Measurements from ENCODE around the gene SETD7. TPM values are rescaled to one million over a fixed set of nuclear protein-coding genes. Genes with fewer than 3 reads are reported as not detected.

Gene SETD7
- total RNA-seq (2014; rRNA removed; shearing (Covaris generic); ENCODE audit: low replicate concordance), result 43.5 and 59.4 TPM in 2 replicates

DNA sequence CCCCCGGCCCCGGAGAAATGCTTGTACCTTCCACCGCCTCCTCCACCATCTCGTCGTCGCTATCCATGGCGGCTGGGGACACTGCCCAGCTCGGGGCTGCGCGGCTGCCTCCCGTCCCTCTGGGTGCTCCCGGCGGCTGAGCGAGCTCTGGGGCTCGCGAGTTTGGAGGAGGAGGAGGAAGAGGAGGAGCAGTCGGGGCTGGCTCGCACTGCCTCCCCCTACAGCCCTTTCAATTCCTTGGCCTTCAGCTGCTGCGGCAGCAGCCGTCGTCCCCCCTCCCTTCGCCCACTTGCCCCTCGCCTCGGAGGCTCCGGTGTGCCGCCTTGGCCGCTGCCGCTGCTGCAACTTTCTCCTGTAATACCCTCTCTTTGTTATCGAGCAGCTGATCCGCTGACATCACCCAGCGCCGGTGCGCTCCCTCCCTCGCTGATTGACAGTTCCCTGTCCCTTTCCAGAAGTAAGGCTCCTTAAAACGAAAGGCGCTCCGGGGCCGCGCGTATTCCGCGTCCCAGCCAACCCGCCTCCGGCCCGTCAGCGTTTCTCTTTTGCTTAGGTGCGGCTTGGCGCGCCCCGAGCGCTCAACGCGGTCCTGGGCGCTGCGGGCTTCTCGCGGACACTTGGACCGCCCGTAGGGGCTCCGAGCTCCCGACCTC is at the start of gene SETD7:
SETD7 (minus strand) TSS at position 149 of the 653 bp plus-strand sequence; CDS start at position 67, 82 bp downstream.
- no peaks in the 10 kb centered on the region for H3K9me2 ChIP-seq (replicated peaks; ENCODE audit: insufficient read depth, low read length)
- peak; percentile 90 for DNase-seq
- no peaks in the 10 kb centered on the region for H3K9me3 ChIP-seq (ENCODE audit: low read length)
- peak within 1 kb of the TSS; percentile 10; the same call in 1 of the 2 replicates for H2AFZ ChIP-seq (ENCODE audit: low read length)
- peak within 1 kb of the TSS; percentile 89 for H3K27ac ChIP-seq (ENCODE audit: low read length)
- peak within 1 kb of the TSS; percentile 91 for H3K9ac ChIP-seq (ENCODE audit: low read length)
- H3K36me3 ChIP-seq (ENCODE audit: insufficient read depth, low read length), result 0 out of 2 replicates have a peak, but pooled peaks cover 8% of the 10 kb centered on the region
- peak within 1 kb of the TSS; percentile 77 for H3K4me3 ChIP-seq (ENCODE audit: low read length)
- H3K27me3 ChIP-seq (ENCODE audit: low read length), result no peaks in the 10 kb centered on the region
- peaks cover 48% of the 10 kb centered on the region for H3K79me2 ChIP-seq (ENCODE audit: low read length)
- peak within 1 kb of the TSS; percentile 94 for H3K4me2 ChIP-seq (ENCODE audit: low read depth, low read length, poor library complexity, severe bottlenecking)
- H4K20me1 ChIP-seq (ENCODE audit: insufficient read depth, low read depth, low read length), result peaks cover 28% of the 10 kb centered on the region; the same call in 1 of the 2 replicates
- peaks cover 79% of the 10 kb centered on the region for H3K4me1 ChIP-seq (ENCODE audit: low read length)

DNA sequence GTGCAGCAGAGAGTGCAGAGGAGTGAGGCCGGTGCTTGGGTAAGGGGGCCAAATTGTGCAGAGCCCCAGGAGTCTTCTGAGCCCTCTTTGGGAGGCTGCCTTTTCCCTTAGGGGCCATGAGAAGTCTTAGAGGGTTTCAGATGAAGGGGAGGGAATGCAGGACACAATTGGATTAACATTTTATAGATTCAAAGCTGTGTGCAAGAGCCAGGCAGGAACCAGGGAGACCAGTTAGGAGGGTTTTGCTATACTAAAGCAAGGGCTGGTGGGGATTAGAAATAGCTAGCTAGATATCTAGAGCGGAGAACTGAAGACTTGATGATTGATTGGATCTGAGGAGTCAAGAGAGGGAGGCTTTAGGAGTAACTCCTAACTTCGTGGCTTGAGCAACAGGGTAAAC is 49.5 kb upstream of the SETD7 start:
- H3K79me2 ChIP-seq (ENCODE audit: low read length), result no peaks in the 10 kb centered on the region
- no peaks in the 10 kb centered on the region for H3K36me3 ChIP-seq (ENCODE audit: insufficient read depth, low read length)
- no peaks in the 10 kb centered on the region for H3K9me2 ChIP-seq (replicated peaks; ENCODE audit: insufficient read depth, low read length)
- no peak overlapping the region for H3K27ac ChIP-seq (ENCODE audit: low read length)
- no peaks in the 10 kb centered on the region for H4K20me1 ChIP-seq (ENCODE audit: insufficient read depth, low read depth, low read length)
- peak overlapping the region; percentile 66 for H3K4me2 ChIP-seq (ENCODE audit: low read depth, low read length, poor library complexity, severe bottlenecking)
- no peak overlapping the region for H3K9ac ChIP-seq (ENCODE audit: low read length)
- DNase-seq, result no peak
- H3K4me3 ChIP-seq (ENCODE audit: low read length), result no peak overlapping the region
- H2AFZ ChIP-seq (ENCODE audit: low read length), result no peak overlapping the region
- H3K9me3 ChIP-seq (ENCODE audit: low read length), result no peaks in the 10 kb centered on the region
- H3K4me1 ChIP-seq (ENCODE audit: low read length), result peaks cover 22% of the 10 kb centered on the region
- no peaks in the 10 kb centered on the region for H3K27me3 ChIP-seq (ENCODE audit: low read length)

DNA sequence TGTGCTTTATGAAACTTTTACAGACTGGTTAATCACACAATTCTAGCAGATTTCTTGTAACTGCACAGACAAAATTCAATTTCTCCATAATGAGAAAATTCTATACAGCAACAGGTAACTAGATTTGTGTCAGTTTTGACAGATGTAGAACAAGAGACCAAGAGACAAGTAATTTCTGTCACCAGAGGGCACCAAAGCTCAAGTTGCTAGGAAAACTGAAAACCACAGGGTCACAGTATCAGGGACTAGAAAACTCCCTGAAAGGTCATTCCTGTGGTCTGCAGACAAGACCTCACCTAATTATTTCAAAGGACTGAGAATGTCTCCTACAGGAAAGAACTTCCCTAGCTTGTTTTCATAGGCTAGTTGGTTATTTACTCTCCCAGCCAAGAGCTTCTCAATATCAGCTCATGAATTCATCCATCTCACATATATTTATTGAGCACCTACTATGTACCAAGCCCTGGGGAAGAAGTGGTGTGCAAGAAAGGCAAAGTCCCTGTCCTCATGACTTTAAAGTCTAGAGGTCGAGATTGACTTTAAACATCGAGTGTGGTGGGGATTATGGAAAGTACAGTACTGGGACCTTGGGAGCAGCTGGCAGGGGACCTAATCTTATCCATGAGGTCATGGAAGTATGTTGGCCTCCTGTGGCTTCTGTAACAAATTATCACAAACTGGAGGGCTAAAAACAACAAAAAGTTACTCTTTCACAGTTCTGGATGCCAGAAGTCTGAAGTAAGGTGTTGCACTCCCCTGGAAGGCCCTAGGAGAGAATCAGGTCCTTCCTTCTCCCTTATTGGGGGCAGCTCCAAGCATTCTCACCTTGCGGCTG is 47.8 kb upstream of the SETD7 start:
- no peak overlapping the region for H2AFZ ChIP-seq (ENCODE audit: low read length)
- no peaks in the 10 kb centered on the region for H3K79me2 ChIP-seq (ENCODE audit: low read length)
- H4K20me1 ChIP-seq (ENCODE audit: insufficient read depth, low read depth, low read length), result no peaks in the 10 kb centered on the region
- H3K4me1 ChIP-seq (ENCODE audit: low read length), result peaks cover 22% of the 10 kb centered on the region
- no peak overlapping the region for H3K9ac ChIP-seq (ENCODE audit: low read length)
- H3K27me3 ChIP-seq (ENCODE audit: low read length), result no peaks in the 10 kb centered on the region
- no peaks in the 10 kb centered on the region for H3K9me2 ChIP-seq (replicated peaks; ENCODE audit: insufficient read depth, low read length)
- peak; percentile 82 for DNase-seq
- no peak overlapping the region for H3K4me3 ChIP-seq (ENCODE audit: low read length)
- H3K4me2 ChIP-seq (ENCODE audit: low read depth, low read length, poor library complexity, severe bottlenecking), result no peak overlapping the region
- no peaks in the 10 kb centered on the region for H3K9me3 ChIP-seq (ENCODE audit: low read length)
- no peaks in the 10 kb centered on the region for H3K36me3 ChIP-seq (ENCODE audit: insufficient read depth, low read length)
- no peak overlapping the region for H3K27ac ChIP-seq (ENCODE audit: low read length)

DNA sequence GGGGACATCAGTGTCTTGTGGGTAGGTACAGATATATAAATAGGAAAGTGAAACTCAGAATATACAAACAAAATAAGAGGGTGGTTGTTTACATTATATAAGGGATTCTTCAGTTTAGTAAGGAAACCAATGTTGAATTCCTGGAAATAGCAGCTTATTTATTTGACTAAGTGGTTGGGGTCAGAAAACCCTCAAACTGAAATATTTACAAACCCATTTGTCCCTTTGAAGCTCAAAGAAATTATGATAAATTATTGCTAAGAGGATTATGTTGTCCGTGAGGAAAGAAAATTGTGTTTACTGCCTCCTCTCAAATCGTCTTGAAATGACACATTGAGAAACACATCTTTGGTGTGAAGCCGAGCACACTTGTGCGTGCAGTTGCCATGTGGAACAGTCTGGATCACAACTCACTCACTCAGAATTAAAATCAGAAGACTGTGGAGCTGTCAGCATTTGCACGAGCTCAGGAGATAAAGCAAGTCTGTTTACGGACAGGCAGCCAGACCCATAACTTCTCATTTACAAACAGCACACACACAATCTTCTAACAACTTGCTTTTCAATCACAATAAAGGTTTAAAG is 46.8 kb upstream of the SETD7 start:
- H3K79me2 ChIP-seq (ENCODE audit: low read length), result no peaks in the 10 kb centered on the region
- H3K27ac ChIP-seq (ENCODE audit: low read length), result no peak overlapping the region
- H3K36me3 ChIP-seq (ENCODE audit: insufficient read depth, low read length), result no peaks in the 10 kb centered on the region
- no peaks in the 10 kb centered on the region for H3K9me2 ChIP-seq (replicated peaks; ENCODE audit: insufficient read depth, low read length)
- H3K9me3 ChIP-seq (ENCODE audit: low read length), result no peaks in the 10 kb centered on the region
- no peak for DNase-seq
- H3K4me1 ChIP-seq (ENCODE audit: low read length), result peaks cover 21% of the 10 kb centered on the region
- no peaks in the 10 kb centered on the region for H4K20me1 ChIP-seq (ENCODE audit: insufficient read depth, low read depth, low read length)
- no peak overlapping the region for H2AFZ ChIP-seq (ENCODE audit: low read length)
- H3K9ac ChIP-seq (ENCODE audit: low read length), result no peak overlapping the region
- no peak overlapping the region for H3K4me2 ChIP-seq (ENCODE audit: low read depth, low read length, poor library complexity, severe bottlenecking)
- H3K4me3 ChIP-seq (ENCODE audit: low read length), result no peak overlapping the region
- H3K27me3 ChIP-seq (ENCODE audit: low read length), result no peaks in the 10 kb centered on the region

DNA sequence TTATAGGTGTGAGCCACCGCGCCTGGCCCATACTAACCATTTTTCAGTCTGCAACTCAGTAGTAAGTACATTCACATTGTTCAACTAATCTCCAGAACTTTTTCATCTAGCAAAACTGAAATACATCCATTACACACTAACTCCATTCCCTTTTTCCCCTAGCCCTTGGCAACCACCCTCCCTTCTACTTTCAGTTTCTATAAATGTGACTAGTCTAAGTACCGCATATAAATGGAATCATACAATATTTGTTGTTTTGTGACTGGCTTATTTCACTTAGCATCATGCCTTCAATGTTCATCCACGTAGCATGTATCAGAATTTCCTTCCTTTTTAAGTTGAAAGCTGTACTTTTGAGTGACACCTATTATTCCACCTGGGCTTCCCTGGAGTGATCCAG is 44.6 kb upstream of the SETD7 start:
- H3K27ac ChIP-seq (ENCODE audit: low read length), result no peak overlapping the region
- no peaks in the 10 kb centered on the region for H3K9me3 ChIP-seq (ENCODE audit: low read length)
- no peaks in the 10 kb centered on the region for H3K36me3 ChIP-seq (ENCODE audit: insufficient read depth, low read length)
- no peaks in the 10 kb centered on the region for H4K20me1 ChIP-seq (ENCODE audit: insufficient read depth, low read depth, low read length)
- DNase-seq, result no peak
- H2AFZ ChIP-seq (ENCODE audit: low read length), result no peak overlapping the region
- no peaks in the 10 kb centered on the region for H3K4me1 ChIP-seq (ENCODE audit: low read length)
- H3K27me3 ChIP-seq (ENCODE audit: low read length), result no peaks in the 10 kb centered on the region
- no peaks in the 10 kb centered on the region for H3K79me2 ChIP-seq (ENCODE audit: low read length)
- H3K4me3 ChIP-seq (ENCODE audit: low read length), result no peak overlapping the region
- no peaks in the 10 kb centered on the region for H3K9me2 ChIP-seq (replicated peaks; ENCODE audit: insufficient read depth, low read length)
- no peak overlapping the region for H3K9ac ChIP-seq (ENCODE audit: low read length)
- no peak overlapping the region for H3K4me2 ChIP-seq (ENCODE audit: low read depth, low read length, poor library complexity, severe bottlenecking)

DNA sequence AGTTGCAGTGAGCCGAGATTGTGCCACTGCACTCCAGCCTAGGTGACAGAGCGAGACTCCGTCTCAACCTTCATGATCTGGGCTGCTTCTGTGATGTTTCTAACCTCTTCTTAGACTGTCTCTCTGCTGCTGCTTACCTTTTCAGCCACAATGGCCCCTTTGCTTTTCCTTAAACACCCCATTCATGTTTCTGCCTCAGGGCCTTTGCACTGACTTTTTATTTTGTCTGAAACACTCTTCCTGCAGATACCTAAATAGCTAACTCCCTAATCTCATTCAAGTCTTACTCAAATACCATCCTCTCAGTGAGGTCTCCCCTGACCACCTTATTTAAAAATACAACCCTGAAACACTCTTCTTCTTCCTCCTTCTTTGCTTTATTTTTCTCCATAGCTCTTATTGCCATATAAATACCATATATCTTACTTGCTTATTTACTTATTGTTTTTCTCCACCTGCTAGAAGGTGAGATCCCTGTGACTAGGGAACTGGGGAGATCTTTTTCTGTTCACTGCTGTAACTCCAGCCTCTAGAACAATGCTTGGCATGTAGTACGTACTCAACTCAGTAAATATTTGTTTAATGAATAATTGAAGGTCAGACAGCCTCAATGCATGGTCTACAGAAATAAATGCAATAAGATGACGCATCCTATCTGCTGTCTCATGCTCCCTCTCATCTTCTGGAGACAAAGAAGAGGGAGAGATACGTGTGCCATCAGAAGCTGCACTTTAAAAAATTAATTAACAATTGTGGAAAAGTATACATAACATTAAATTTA is 43.8 kb upstream of the SETD7 start:
- Histone ChIP-seq H2AFZ (ENCODE audit: low read length) (no peak overlapping the region), H3K9ac (ENCODE audit: low read length) (no peak overlapping the region), H3K36me3 (ENCODE audit: insufficient read depth, low read length) (no peaks in the 10 kb centered on the region), H3K4me3 (ENCODE audit: low read length) (no peak overlapping the region), H3K79me2 (ENCODE audit: low read length) (no peaks in the 10 kb centered on the region), H3K9me2 (replicated peaks; ENCODE audit: insufficient read depth, low read length) (no peaks in the 10 kb centered on the region), H3K27me3 (ENCODE audit: low read length) (no peaks in the 10 kb centered on the region), H4K20me1 (ENCODE audit: insufficient read depth, low read depth, low read length) (no peaks in the 10 kb centered on the region), H3K4me1 (ENCODE audit: low read length) (no peaks in the 10 kb centered on the region), H3K4me2 (ENCODE audit: low read depth, low read length, poor library complexity, severe bottlenecking) (no peak overlapping the region), H3K27ac (ENCODE audit: low read length) (no peak overlapping the region), H3K9me3 (ENCODE audit: low read length) (no peaks in the 10 kb centered on the region)
- DNase-seq, result no peak

DNA sequence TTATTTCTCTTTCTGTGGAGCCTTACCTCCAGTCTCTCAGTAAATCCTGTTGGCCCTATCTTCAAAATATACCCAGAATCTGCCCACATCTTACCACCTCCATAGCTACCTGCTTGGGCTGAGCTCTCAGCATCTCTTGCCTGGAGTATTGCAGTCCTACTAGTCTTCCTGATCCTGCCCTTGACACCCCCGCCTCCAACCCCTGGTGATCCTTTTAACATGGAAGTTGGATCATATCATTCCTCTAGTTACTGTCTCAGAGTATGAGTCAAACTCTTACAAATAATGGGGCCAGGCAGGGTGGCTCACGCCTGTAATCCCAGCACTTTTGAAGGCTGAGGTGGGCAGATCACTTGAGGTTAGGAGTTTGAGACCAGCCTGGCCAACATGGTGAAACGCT is 43.1 kb upstream of the SETD7 start:
- H3K27ac ChIP-seq (ENCODE audit: low read length), result no peak overlapping the region
- H3K9ac ChIP-seq (ENCODE audit: low read length), result no peak overlapping the region
- no peaks in the 10 kb centered on the region for H3K27me3 ChIP-seq (ENCODE audit: low read length)
- no peaks in the 10 kb centered on the region for H3K9me3 ChIP-seq (ENCODE audit: low read length)
- no peak for DNase-seq
- H3K4me1 ChIP-seq (ENCODE audit: low read length), result no peaks in the 10 kb centered on the region
- no peak overlapping the region for H2AFZ ChIP-seq (ENCODE audit: low read length)
- no peak overlapping the region for H3K4me2 ChIP-seq (ENCODE audit: low read depth, low read length, poor library complexity, severe bottlenecking)
- no peaks in the 10 kb centered on the region for H3K79me2 ChIP-seq (ENCODE audit: low read length)
- no peak overlapping the region for H3K4me3 ChIP-seq (ENCODE audit: low read length)
- no peaks in the 10 kb centered on the region for H3K9me2 ChIP-seq (replicated peaks; ENCODE audit: insufficient read depth, low read length)
- H3K36me3 ChIP-seq (ENCODE audit: insufficient read depth, low read length), result no peaks in the 10 kb centered on the region
- no peaks in the 10 kb centered on the region for H4K20me1 ChIP-seq (ENCODE audit: insufficient read depth, low read depth, low read length)

Measured in Karpas-422 (cell line).